Erythroblast (primary cell): ENCODE data around the gene AREG.

Source experiments
- GATA1 ChIP-seq: IDR thresholded peaks from 2 replicates; pipeline ENCODE4 v1.6.1; 2011; ENCODE audit warnings: low read depth, mild to moderate bottlenecking, control low read depth, low read length, moderate library complexity
- POLR2A ChIP-seq: IDR thresholded peaks from 2 replicates; pipeline ENCODE4 v1.6.1; 2011; ENCODE audit warnings: mild to moderate bottlenecking, low read length

DNA sequence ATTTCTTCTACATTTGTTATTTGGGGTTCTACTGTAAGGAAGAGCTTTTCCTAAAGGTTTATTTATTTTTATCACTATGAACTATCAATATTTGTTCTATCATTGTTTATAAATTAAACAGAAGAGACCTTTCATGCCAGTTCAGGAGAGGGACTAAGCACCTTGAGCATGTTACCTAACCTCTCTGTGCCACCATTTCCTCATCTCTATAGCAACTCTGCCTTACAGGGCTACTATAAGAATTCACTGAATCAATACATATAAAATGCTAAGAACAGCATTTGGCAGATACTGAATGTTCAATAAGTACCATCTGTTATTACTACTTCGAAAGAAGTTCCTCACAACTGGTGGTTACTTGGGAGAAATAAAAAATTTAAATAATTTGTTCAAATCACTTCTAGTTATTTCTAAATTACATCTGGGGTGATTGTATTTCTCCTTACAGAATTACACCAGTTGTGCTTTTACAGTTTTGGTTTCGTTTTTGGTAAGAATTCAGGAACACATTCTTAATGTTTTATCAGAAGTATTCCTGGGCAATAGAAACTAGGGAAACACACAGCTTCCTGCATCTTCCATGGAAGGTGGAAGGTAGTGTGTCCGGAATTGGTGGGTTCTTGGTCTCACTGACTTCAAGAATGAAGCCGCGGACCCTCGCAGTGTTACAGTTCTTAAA, 47.0 kb upstream of the AREG start:
- TF ChIP-seq POLR2A: no peak
- TF ChIP-seq GATA1: no peak
